ENCODE results near the gene NLGN4X. TPM values are rescaled to one million over a fixed set of nuclear protein-coding genes. Genes with fewer than 3 reads are reported as not detected.

The NLGN4X gene
- total RNA-seq, 2 experiments from 2014 or later: not detected

- ChIA-PET POLR2A (no interaction called here), CTCF (no interaction called here)
- intact Hi-C loops (cut with micrococcal nuclease): no loop called here
- Mint-ChIP-seq H3K27ac (no peak overlapping the region), H3K4me3 (no peak overlapping the region), H3K27me3 (no peaks in the 10 kb centered on the region), H3K4me1 (ENCODE audit: low read depth) (no peaks in the 10 kb centered on the region), H3K36me3 (ENCODE audit: low read depth) (no peaks in the 10 kb centered on the region), H3K9me3 (no peaks in the 10 kb centered on the region)
- TF ChIP-seq CTCF (IDR thresholded peaks at IDR 0.05): no peak
- ATAC-seq (no peak), DNase-seq (no peak)
Observed at GRCh38 chrX:6163721-6164120, 64.9 kb downstream of the NLGN4X start.

DNA sequence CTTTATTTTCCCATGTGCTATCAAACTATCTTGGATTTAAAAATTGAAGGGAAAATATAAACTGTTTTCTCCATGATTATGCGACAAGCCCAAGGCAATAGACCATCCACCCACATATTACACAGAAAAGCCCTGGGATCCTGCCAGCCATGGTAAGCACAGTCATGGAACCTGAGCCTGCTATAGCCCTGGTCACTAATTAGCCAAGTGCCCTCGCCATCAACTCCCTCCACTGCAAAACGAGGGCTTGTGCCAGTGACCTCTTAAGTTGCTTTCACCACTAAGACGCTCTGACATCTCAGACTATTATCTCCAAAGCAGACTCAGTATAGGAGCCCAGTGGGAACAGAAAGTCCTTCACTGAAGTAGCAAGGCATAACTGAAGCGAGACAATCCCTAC, 69.2 kb downstream of the NLGN4X start:
- H3K4me1 Mint-ChIP-seq (ENCODE audit: low read depth): no peaks in the 10 kb centered on the region
- no peak for DNase-seq
- H3K4me3 Mint-ChIP-seq: no peak overlapping the region
- TF ChIP-seq CTCF (IDR thresholded peaks at IDR 0.05): no peak
- no peaks in the 10 kb centered on the region for H3K36me3 Mint-ChIP-seq (ENCODE audit: low read depth)
- no peak for ATAC-seq
- CTCF ChIA-PET: no interaction called here
- intact Hi-C loops (cut with micrococcal nuclease): no loop called here
- POLR2A ChIA-PET: no interaction called here
- no peaks in the 10 kb centered on the region for H3K27me3 Mint-ChIP-seq
- no peaks in the 10 kb centered on the region for H3K9me3 Mint-ChIP-seq
- H3K27ac Mint-ChIP-seq: no peak overlapping the region

DNA sequence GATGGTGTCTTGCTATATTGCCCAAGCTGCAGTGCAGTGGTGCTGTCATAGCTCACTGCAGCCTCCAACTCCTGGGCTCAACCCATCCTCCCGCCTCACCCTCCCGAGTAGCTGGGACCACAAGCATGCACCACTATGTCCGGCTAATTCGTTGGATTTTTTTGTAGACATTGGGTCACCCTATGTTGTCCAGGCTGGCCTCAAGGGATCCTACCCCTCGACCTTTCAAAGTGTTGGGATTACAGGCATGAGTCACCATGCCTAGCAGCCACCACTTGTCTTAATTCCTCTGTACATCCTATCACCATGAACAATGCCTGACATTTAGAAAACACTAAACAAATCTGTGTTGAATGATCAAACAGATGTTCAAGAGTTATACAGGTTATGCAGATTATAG, 76.7 kb downstream of the NLGN4X start:
- CTCF ChIA-PET: no interaction called here
- no peaks in the 10 kb centered on the region for H3K36me3 Mint-ChIP-seq (ENCODE audit: low read depth)
- no peak for DNase-seq
- H3K27me3 Mint-ChIP-seq: no peaks in the 10 kb centered on the region
- H3K4me3 Mint-ChIP-seq: no peak overlapping the region
- POLR2A ChIA-PET: no interaction called here
- no peak for ATAC-seq
- H3K4me1 Mint-ChIP-seq (ENCODE audit: low read depth): no peaks in the 10 kb centered on the region
- H3K27ac Mint-ChIP-seq: no peak overlapping the region
- H3K9me3 Mint-ChIP-seq: no peaks in the 10 kb centered on the region
- no peak for TF ChIP-seq CTCF (IDR thresholded peaks at IDR 0.05)
- intact Hi-C loops (cut with micrococcal nuclease): no loop called here

GRCh38 chrX:6149060-6149872, 79.4 kb downstream of the NLGN4X start:
- DNase-seq: no peak
- ATAC-seq: no peak
- ChIA-PET POLR2A (no interaction called here), CTCF (no interaction called here)
- no peaks in the 10 kb centered on the region for H3K36me3 Mint-ChIP-seq (ENCODE audit: low read depth)
- H3K4me1 Mint-ChIP-seq (ENCODE audit: low read depth): no peaks in the 10 kb centered on the region
- intact Hi-C loops (cut with micrococcal nuclease): no loop called here
- no peaks in the 10 kb centered on the region for H3K27me3 Mint-ChIP-seq
- H3K4me3 Mint-ChIP-seq: no peak overlapping the region
- H3K9me3 Mint-ChIP-seq: no peaks in the 10 kb centered on the region
- no peak for TF ChIP-seq CTCF (IDR thresholded peaks at IDR 0.05)
- H3K27ac Mint-ChIP-seq: no peak overlapping the region

GRCh38 chrX:6134255-6134654, 94.4 kb downstream of the NLGN4X start:
- ATAC-seq (no peak), DNase-seq (no peak)
- Mint-ChIP-seq H3K4me3 (no peak overlapping the region), H3K9me3 (no peaks in the 10 kb centered on the region), H3K36me3 (ENCODE audit: low read depth) (no peaks in the 10 kb centered on the region), H3K27me3 (no peaks in the 10 kb centered on the region), H3K27ac (no peak overlapping the region), H3K4me1 (ENCODE audit: low read depth) (no peaks in the 10 kb centered on the region)
- TF ChIP-seq CTCF (IDR thresholded peaks at IDR 0.05): no peak
- ChIA-PET CTCF (no interaction called here), POLR2A (no interaction called here)
- intact Hi-C loops (cut with micrococcal nuclease): no loop called here

All from activated CD8-positive, alpha-beta T cell treated with anti-CD3 and anti-CD28 coated beads for 36 hours (primary cell).